ENCODE measurements around the gene ATP8B4.

DNA sequence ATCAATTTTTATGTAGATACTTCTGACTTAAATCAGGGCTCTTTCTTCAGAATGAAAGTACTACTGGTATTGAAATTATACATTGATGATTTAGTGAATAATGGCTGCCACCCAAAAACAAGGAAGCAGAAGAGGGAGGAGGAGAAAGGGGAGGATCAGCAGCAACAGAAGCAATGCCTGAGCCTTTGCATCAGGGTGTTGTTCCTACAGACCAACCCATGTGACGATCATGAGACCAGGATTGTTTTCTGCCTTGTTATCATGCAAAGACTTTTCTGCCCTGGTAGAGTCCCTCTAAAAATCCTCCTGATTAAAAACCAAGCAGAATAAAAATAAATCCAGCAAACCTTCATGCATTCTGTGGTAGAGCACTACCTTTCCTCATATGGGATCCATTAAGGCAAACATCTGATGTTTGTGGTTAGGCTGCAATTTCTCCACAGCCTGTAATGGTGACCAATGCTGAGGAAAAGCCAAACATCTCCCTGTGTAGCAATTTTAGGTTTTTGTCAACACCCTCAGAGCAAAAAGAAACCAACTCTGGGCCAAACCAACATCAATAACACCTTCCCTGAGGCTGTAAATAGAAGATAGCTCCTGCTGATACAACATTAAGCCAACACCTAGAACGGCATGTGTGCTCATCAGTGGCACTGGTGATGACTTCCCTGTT, 191.7 kb downstream of the ATP8B4 start:
- TF ChIP-seq, protein P1, sequence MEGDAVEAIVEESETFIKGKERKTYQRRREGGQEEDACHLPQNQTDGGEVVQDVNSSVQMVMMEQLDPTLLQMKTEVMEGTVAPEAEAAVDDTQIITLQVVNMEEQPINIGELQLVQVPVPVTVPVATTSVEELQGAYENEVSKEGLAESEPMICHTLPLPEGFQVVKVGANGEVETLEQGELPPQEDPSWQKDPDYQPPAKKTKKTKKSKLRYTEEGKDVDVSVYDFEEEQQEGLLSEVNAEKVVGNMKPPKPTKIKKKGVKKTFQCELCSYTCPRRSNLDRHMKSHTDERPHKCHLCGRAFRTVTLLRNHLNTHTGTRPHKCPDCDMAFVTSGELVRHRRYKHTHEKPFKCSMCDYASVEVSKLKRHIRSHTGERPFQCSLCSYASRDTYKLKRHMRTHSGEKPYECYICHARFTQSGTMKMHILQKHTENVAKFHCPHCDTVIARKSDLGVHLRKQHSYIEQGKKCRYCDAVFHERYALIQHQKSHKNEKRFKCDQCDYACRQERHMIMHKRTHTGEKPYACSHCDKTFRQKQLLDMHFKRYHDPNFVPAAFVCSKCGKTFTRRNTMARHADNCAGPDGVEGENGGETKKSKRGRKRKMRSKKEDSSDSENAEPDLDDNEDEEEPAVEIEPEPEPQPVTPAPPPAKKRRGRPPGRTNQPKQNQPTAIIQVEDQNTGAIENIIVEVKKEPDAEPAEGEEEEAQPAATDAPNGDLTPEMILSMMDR (conservative IDR thresholded peaks at IDR 0.05 in 1 of 2, IDR thresholded peaks at IDR 0.05 in 1 of 2; ENCODE audit: low read depth in 1 of 2, low read length in 2 of 2): no peak
- no peak for TF ChIP-seq EZH2 (IDR thresholded peaks at IDR 0.05; ENCODE audit: low read length, missing control alignments)
